Epithelial cell of esophagus (primary cell): ENCODE data around the gene HTR2A.

Experiments
- DNase-seq: peaks from one replicate; pipeline ENCODE4 v3.0.0; 2010; ENCODE audit warnings: low read depth
- H3K4me3 ChIP-seq: 2 replicates; pipeline ENCODE4 v1.5.1; 2011; ENCODE audit warnings: mild to moderate bottlenecking, low read length, control low read depth
- CTCF ChIP-seq: IDR thresholded peaks from 2 replicates; pipeline ENCODE4 v1.5.1; 2011; ENCODE audit warnings: low read depth, mild to moderate bottlenecking, low read length, control low read depth, inconsistent platforms; ENCODE audit not compliant: insufficient read depth; ENCODE audit errors: missing control alignments

The HTR2A gene

GRCh38 chr13:46895381-46895780, 1.5 kb downstream of the HTR2A start:
- H3K4me3 ChIP-seq = no peak overlapping the region
- no peak for TF ChIP-seq CTCF
- DNase-seq = no peak

DNA sequence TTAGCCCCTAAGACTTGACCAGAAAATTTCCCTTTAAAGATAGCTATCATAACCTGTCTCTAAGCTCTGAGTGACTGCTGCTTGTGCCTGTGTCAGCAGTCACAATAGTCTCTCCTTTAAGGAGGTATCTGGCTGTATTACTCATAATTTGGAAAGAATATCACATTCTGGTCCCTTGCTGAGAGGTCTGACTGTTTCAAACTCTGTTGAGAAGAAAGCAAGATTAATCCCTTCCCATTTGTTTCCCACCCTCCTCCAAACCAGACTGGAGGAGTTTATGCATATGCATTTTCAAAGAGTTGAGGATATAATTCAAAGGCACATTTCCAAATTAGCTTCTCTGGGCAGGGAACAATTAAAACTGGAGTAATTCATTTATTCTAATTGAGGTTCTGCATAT, 2.3 kb downstream of the HTR2A start:
- no peak for TF ChIP-seq CTCF
- no peak for DNase-seq
- no peak overlapping the region for H3K4me3 ChIP-seq

- peak; percentile 67 for TF ChIP-seq CTCF
- peak overlapping the region; percentile 40 for H3K4me3 ChIP-seq
- DNase-seq = peak; percentile 40
Measured at GRCh38 chr13:46893798-46894560, 2.9 kb downstream of the HTR2A start.

DNA sequence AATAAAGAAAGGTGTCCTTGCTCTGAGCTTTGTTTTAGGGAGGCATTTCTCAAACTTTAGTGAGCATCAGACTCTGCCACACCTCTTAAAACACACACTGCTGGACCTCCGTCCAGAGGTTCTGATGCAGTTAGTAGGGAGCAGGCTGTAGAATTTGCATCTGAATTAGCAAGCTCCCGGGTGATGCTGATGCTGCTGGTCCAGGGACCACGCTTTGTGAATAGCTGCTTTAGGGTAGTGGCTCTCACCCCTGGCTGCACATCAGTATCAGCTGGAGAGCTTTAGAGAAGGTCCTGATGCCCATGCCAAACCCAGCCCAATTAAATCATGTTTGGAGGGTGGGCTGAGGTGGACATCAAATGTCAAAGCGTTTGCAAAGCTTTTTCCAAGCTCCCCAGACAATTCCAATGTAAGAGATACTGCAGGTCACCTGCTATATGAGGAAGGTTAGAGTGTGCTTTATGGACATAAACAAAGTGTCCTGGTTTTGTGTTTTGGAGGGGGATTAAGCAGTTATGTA, 3.6 kb downstream of the HTR2A start:
- H3K4me3 ChIP-seq = no peak overlapping the region
- no peak for TF ChIP-seq CTCF
- DNase-seq = no peak

GRCh38 chr13:46885018-46885417, 11.8 kb downstream of the HTR2A start:
- no peak overlapping the region for H3K4me3 ChIP-seq
- peak; percentile 40 for DNase-seq
- TF ChIP-seq CTCF = no peak

DNA sequence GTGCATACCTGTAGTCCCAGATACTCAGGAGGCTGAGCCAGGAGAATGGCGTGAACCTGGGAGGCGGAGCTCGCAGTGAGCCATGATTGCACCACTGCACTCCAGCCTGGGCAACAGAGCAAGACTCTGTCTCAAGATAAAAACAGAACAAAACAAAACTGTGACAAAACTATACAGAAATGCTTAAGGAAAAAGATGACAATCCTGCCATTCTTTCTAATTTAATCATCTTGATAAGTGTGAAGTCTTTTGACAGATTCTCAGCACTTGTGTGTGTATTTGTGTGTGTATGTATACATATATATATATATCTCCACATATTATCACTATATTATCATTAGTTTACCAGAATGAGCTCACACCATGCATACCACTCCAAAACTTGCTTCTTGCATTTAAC, 12.3 kb downstream of the HTR2A start:
- no peak for DNase-seq
- no peak for TF ChIP-seq CTCF
- H3K4me3 ChIP-seq = no peak overlapping the region

DNA sequence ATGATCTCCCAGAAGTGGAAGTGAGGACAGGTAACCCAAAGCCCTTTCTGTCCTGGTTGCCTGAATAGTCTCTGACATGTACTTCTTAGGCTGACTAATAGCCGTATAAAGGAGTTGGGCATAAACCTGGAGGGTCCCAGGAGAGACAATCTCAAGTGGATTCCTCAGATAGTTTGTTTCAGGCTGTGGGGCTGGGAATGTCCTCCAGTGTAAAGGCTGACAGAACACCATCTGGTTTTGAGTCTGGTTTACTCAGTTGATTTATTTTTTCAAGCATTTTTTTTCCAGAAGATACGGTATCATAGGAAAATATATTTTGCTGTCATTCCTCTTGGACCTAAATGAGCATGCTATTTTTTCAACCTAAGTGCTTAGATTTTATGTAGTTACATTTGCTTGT, 15.2 kb downstream of the HTR2A start:
- TF ChIP-seq CTCF = no peak
- no peak overlapping the region for H3K4me3 ChIP-seq
- no peak for DNase-seq
